Esophagus squamous epithelium (tissue), 4 donors: ENCODE results near the gene GRK6.

Experiments used
- POLR2A ChIP-seq, 4 donors: fragments of 450-650 bp; IDR thresholded peaks; one replicate each; pipeline ENCODE4 v1.6.1; 2017; ENCODE audit warnings: antibody characterized with exemption in 4 of 4, mild to moderate bottlenecking in 4 of 4, moderate library complexity in 3 of 4
- TF ChIP-seq, protein P1 (sequence below), 6 experiments: fragments of 450-650 bp in 4 of 6; fragments of 200-600 bp in 2 of 6; sonication (generic) in 2 of 6; IDR thresholded peaks; one replicate each; pipeline ENCODE4 v1.5.1; 2016 to 2019; ENCODE audit warnings: antibody characterized with exemption in 6 of 6, mild to moderate bottlenecking in 4 of 6, moderate library complexity in 4 of 6

DNA sequence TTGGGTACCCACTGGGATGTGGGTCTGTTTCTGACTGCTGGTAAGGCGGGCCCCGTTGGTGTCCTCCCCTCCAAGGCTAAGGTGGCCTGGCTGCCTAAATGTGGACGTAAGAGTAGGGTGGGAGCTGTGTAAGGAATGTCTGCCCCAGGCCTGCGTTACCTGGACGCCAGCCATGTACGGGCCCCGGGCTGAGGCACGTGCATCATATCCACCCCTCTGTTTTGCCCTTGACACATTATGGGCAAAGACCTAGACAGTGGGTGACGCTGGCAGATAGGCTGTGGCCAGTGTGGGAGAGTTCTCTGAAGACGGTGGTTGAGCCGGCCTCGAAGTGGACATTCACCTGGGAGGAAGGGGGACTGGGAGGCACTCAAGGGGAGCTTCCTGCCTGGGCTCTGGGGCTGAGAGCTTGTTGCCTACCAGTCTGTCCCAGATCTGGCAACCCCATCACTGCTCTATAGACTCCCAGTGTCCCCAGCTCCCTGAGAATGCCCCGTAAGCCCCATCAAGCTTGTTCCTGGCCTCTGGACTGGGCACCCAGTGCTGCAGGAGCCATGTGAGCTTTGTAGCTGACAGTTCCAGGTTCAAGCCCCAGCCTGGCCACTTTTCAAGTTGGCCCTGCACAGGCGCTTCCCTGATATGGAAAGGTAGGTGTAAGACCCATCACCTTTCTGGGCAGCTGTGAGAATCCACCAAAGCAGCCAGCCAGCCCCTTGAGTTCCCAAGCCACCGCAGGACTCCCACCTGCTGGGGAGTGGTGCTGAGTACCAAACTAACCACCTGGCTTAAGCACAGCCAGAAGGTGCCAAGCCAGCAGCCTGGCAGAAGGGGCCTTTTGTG is 16.9 kb downstream of the GRK6 start:
- TF ChIP-seq, protein P1, sequence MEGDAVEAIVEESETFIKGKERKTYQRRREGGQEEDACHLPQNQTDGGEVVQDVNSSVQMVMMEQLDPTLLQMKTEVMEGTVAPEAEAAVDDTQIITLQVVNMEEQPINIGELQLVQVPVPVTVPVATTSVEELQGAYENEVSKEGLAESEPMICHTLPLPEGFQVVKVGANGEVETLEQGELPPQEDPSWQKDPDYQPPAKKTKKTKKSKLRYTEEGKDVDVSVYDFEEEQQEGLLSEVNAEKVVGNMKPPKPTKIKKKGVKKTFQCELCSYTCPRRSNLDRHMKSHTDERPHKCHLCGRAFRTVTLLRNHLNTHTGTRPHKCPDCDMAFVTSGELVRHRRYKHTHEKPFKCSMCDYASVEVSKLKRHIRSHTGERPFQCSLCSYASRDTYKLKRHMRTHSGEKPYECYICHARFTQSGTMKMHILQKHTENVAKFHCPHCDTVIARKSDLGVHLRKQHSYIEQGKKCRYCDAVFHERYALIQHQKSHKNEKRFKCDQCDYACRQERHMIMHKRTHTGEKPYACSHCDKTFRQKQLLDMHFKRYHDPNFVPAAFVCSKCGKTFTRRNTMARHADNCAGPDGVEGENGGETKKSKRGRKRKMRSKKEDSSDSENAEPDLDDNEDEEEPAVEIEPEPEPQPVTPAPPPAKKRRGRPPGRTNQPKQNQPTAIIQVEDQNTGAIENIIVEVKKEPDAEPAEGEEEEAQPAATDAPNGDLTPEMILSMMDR (IDR thresholded peaks at IDR 0.05), result no peak
- TF ChIP-seq POLR2A (IDR thresholded peaks at IDR 0.05), result no peak
